Psoas muscle (tissue), 8 donors: ENCODE data around the gene ID3. TPM values are rescaled to one million over a fixed set of nuclear protein-coding genes. Genes with fewer than 3 reads are reported as not detected.

Experiments
- ATAC-seq, 4 donors: fragments of 200-7000 bp; cut with Tn5 transposase; one replicate each; pipeline ENCODE4 v1.9.1; 2020; ENCODE audit warnings: moderate library complexity in 3 of 4, mild to moderate bottlenecking in 2 of 4
- DNase-seq, 2 donors: peaks; one replicate each; pipeline ENCODE4 v3.0.0-alpha.2; 2020
- H3K27ac ChIP-seq: fragments of 200-600 bp; one replicate; pipeline ENCODE4 v1.8.0; 2022
- H3K27me3 ChIP-seq, 3 donors: fragments of 200-600 bp in 1 of 3; one replicate each; pipeline versions ENCODE4 v1.6.1 to v1.8.0; 2013 to 2022; ENCODE audit warnings: low read length in 2 of 3, mild to moderate bottlenecking in 2 of 3, moderate library complexity in 1 of 3; ENCODE audit not compliant: insufficient read depth in 3 of 3
- H3K36me3 ChIP-seq, 2 donors: fragments of 200-600 bp in 1 of 2; one replicate each; pipeline versions ENCODE4 v1.6.1 to v1.8.0; 2013 to 2022; ENCODE audit warnings: low read depth in 1 of 2, mild to moderate bottlenecking in 1 of 2, moderate library complexity in 1 of 2; ENCODE audit not compliant: insufficient read depth in 1 of 2
- H3K4me1 ChIP-seq: fragments of 200-600 bp; one replicate; pipeline ENCODE4 v1.8.0; 2022
- H3K4me3 ChIP-seq: fragments of 200-600 bp; one replicate; pipeline ENCODE4 v1.8.0; 2022; ENCODE audit warnings: mild to moderate bottlenecking
- H3K9me3 ChIP-seq: fragments of 200-600 bp; one replicate; pipeline ENCODE4 v1.8.0; 2022
- CTCF ChIP-seq: fragments of 200-600 bp; IDR thresholded peaks from one replicate; pipeline ENCODE4 v1.8.0; 2022; ENCODE audit warnings: antibody characterized with exemption
- WGBS, 3 donors: extraction: QIAGEN DNeasy Blood & Tissue Kit; methylation state at CpG; one replicate each; pipeline versions ENCODE4 v1.1.6 to v1.1.7; 2013; 5-methylcytosine and 5-hydroxymethylcytosine counted together
- intact Hi-C, 2 donors: fragments of 100-400 bp; cut with DNase I; formaldehyde crosslinking; loops; one replicate each; pipeline versions ENCODE4 v1.11.0 to v1.14.2; 2022
- polyA plus RNA-seq, 3 donors: library from polyadenylated mRNA; stranded (reverse); fragments of 200-250 nt; gene quantifications; one replicate each; pipeline ENCODE4 v1.2.3, GENCODE V29; 2013
- total RNA-seq, 4 donors: library from RNA; stranded (reverse); fragmentation: NEBNext Ultra II Directional in 2 of 4; extraction: Animal tissue kit (Norgen Biotek cat#: 25700) in 2 of 4; gene quantifications; one replicate each; pipeline versions ENCODE4 v1.2.1 to v1.2.4, GENCODE V29; 2021 to 2023
- donor health status: healthy with polysubstance abuse.
- donor health status: DM: no; HTN: no; CAD: no; lungs with moderate emphysema.
- donor health status: Bipolar disorder and iron deficiency.
- donor health status: healthy.
- donor health status: DM: yes; HTN: yes; CAD: no.
- donor health status: DM: no; HTN: no; CAD: no.
- donor health status: DM: no; HTN: no; CAD: no.
- donor health status: DM: yes; HTN: yes; CAD: no.

The ID3 gene
- total and polyA plus RNA-seq, 7 donors: 17.8 to 126 (median 66.8) TPM

- H3K9me3 ChIP-seq: no peaks in the 10 kb centered on the region
- H3K27me3 ChIP-seq: no peaks in the 10 kb centered on the region
- DNase-seq (no peak), ATAC-seq (no peak)
- peak overlapping the region; percentile 79 for H3K27ac ChIP-seq
- WGBS, 3 donors: 46 to 50% (median 46%) methylated on average over 12 of the region's 12 CpGs
- H3K4me1 ChIP-seq: peaks cover 20% of the 10 kb centered on the region
- H3K4me3 ChIP-seq: peak overlapping the region; percentile 74
- H3K36me3 ChIP-seq: peaks cover 0 to 9% of the 10 kb centered on the region in 2 donors
- no peak for TF ChIP-seq CTCF
- intact Hi-C loops: loop anchor here in 1 of 2 donors (5.0 kb wide), 1 partner anchor 33 kb away; no protein-coding TSS in a partner anchor
These were observed 5.2 kb downstream of the ID3 start for GRCh38 chr1:23554127-23554480.

GRCh38 chr1:23553231-23554126 is 5.8 kb downstream of the ID3 start:
- peak overlapping the region; percentile 74 for H3K4me3 ChIP-seq
- intact Hi-C loops: loop anchor here in 1 of 2 donors (5.0 kb wide), 1 partner anchor 34 kb away; no protein-coding TSS in a partner anchor

GRCh38 chr1:23551849-23552248 is 7.5 kb downstream of the ID3 start:
- peaks cover 0 to under 1% of the 10 kb centered on the region in 2 donors for H3K36me3 ChIP-seq
- 73 to 81% (median 74%) methylated on average over 4 of the region's 4 CpGs for WGBS, 3 donors
- DNase-seq: no peak
- intact Hi-C loops: loop anchor here in 1 of 2 donors (5.0 kb wide), 1 partner anchor 35 kb away; no protein-coding TSS in a partner anchor
- no peak for ATAC-seq
- no peak for TF ChIP-seq CTCF
- H3K4me1 ChIP-seq: peaks cover 20% of the 10 kb centered on the region
- no peak overlapping the region for H3K27ac ChIP-seq
- no peaks in the 10 kb centered on the region for H3K27me3 ChIP-seq
- H3K4me3 ChIP-seq: no peak overlapping the region
- H3K9me3 ChIP-seq: no peaks in the 10 kb centered on the region

More at GRCh38 chr1:23553231-23554126, 5.8 kb downstream of the ID3 start:
- Histone ChIP-seq H3K4me1 (peaks cover 20% of the 10 kb centered on the region), H3K36me3 (peaks cover 0 to 9% of the 10 kb centered on the region in 2 donors), H3K9me3 (no peaks in the 10 kb centered on the region), H3K27ac (peak overlapping the region; percentile 79), H3K27me3 (no peaks in the 10 kb centered on the region)
- WGBS, 3 donors: 69 to 77% (median 70%) methylated on average over 21 of the region's 21 CpGs
- ATAC-seq (no peak), DNase-seq (no peak)
- no peak for TF ChIP-seq CTCF

- 35 to 46% (median 46%) methylated on average over 9 of the region's 9 CpGs for WGBS, 3 donors
- intact Hi-C loops: no loop called here
- H3K4me1 ChIP-seq: no peaks in the 10 kb centered on the region
- no peak overlapping the region for H3K4me3 ChIP-seq
- peak in 2 of 4 donors; percentile 28 to 38 for ATAC-seq
- peak overlapping the region; percentile 50 for H3K27ac ChIP-seq
- no peak for TF ChIP-seq CTCF
- H3K9me3 ChIP-seq: no peaks in the 10 kb centered on the region
- peak; percentile 67 to 81 for DNase-seq
- H3K27me3 ChIP-seq: no peaks in the 10 kb centered on the region
- no peaks in the 10 kb centered on the region for H3K36me3 ChIP-seq
These were observed 10.6 kb downstream of the ID3 start for GRCh38 chr1:23548704-23549143.
